Upper lobe of left lung (tissue), 6 donors: ENCODE results near the gene SPATA20. TPM values are rescaled to one million over a fixed set of nuclear protein-coding genes. Genes with fewer than 3 reads are reported as not detected.

ENCODE experiments used
- ATAC-seq, 2 donors: fragments of 200-7000 bp; cut with Tn5 transposase; one replicate each; pipeline ENCODE4 v1.9.1; 2022; ENCODE audit warnings: mild to moderate bottlenecking in 2 of 2, moderate library complexity in 2 of 2; ENCODE audit not compliant: low FRiP score in 2 of 2
- DNase-seq, 2 donors: peaks; one replicate each; pipeline ENCODE4 v3.0.0-alpha.2; 2019 to 2020
- H3K27ac ChIP-seq, 4 donors: fragments of 200-600 bp; sonication (generic); one replicate each; pipeline ENCODE4 v1.5.1; 2016 to 2019
- H3K27me3 ChIP-seq, 4 donors: fragments of 200-600 bp; sonication (generic); one replicate each; pipeline ENCODE4 v1.5.1; 2017 to 2019
- H3K36me3 ChIP-seq, 4 donors: fragments of 200-600 bp; sonication (generic); one replicate each; pipeline ENCODE4 v1.5.1; 2016 to 2019
- H3K4me1 ChIP-seq, 4 donors: fragments of 200-600 bp; sonication (generic); one replicate each; pipeline ENCODE4 v1.5.1; 2018 to 2019
- H3K4me3 ChIP-seq, 4 donors: fragments of 200-600 bp; sonication (generic); one replicate each; pipeline ENCODE4 v1.5.1; 2017 to 2019; ENCODE audit warnings: mild to moderate bottlenecking in 2 of 4, moderate library complexity in 1 of 4
- H3K9me3 ChIP-seq, 4 donors: fragments of 200-600 bp; sonication (generic); one replicate each; pipeline ENCODE4 v1.5.1; 2018 to 2019
- CTCF ChIP-seq, 6 experiments: fragments of 450-650 bp in 4 of 6; fragments of 200-600 bp in 2 of 6; sonication (generic) in 2 of 6; IDR thresholded peaks; one replicate each; pipeline ENCODE4 v1.5.1; 2016 to 2019; ENCODE audit warnings: antibody characterized with exemption in 6 of 6
- EP300 ChIP-seq, 4 donors: sonication (generic); formaldehyde crosslinking; IDR thresholded peaks; one replicate each; pipeline ENCODE4 v1.5.1; 2017; ENCODE audit warnings: antibody characterized with exemption in 4 of 4, control low read depth in 2 of 4
- POLR2A ChIP-seq, 4 donors: fragments of 450-650 bp; IDR thresholded peaks; one replicate each; pipeline ENCODE4 v1.5.1; 2016 to 2017; ENCODE audit warnings: antibody characterized with exemption in 4 of 4, mild to moderate bottlenecking in 2 of 4
- POLR2AphosphoS5 ChIP-seq, 2 donors: sonication (generic); formaldehyde crosslinking; IDR thresholded peaks; one replicate each; pipeline ENCODE4 v1.5.1; 2017; ENCODE audit warnings: antibody characterized with exemption in 2 of 2
- WGBS, 2 donors: methylation state at CpG; one replicate each; pipeline ENCODE4 v1.1.5; 2017 to 2018; 5-methylcytosine and 5-hydroxymethylcytosine counted together
- total RNA-seq, 6 donors: library from RNA; depleted of rRNA in 4 of 6; stranded (reverse); fragments of >200 nt in 4 of 6; gene quantifications; one replicate each; pipeline versions ENCODE4 v1.1.0 to v1.2.1, GENCODE V29; 2016 to 2021
- donor health status: DM: no; HTN: no; CAD: no; lungs with moderate emphysema.
- donor health status: DM: no; HTN: yes; CAD: no; lungs with severe emphysema.

The SPATA20 gene
- total RNA-seq, 6 donors from 2014 or later = 32.9 to 111 (median 46.4) TPM

- H3K27me3 ChIP-seq = no peaks in the 10 kb centered on the region
- WGBS, 2 donors = 86 to 87% methylated on average over 10 of the region's 10 CpGs
- ATAC-seq (no peak), DNase-seq (no peak)
- H3K4me1 ChIP-seq = no peaks in the 10 kb centered on the region
- no peak overlapping the region for H3K27ac ChIP-seq
- H3K4me3 ChIP-seq = no peak overlapping the region
- H3K36me3 ChIP-seq = no peaks in the 10 kb centered on the region
- no peaks in the 10 kb centered on the region for H3K9me3 ChIP-seq
- TF ChIP-seq POLR2A (IDR thresholded peaks at IDR 0.05) (no peak), EP300 (IDR thresholded peaks at IDR 0.05) (no peak)
These were observed 24.2 kb upstream of the SPATA20 start for GRCh38 chr17:50522766-50523165.

DNA sequence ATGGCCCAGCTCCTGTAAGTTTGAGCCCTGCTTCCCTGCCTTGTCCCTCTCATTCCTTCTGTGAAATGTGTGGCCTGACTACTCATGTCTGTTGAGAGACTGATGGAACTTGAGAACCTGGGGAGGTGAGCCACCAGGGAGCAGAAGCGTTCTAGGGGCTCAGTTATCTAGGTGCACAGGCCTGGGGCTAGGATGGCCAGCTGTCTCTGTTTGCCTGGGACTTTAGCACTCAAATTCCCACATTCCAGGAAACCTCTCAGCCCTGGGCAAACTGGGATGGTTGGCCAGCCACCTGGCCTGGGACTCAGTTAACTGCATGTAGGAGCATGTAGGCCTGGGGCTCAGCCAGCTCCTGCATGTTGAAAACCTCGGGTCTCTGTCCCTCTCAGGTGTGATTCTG lies 23.8 kb upstream of the SPATA20 start:
- DNase-seq (no peak), ATAC-seq (no peak)
- 83 to 97% methylated on average over 1 to 2 of the region's 2 CpGs for WGBS, 2 donors
- H3K4me3 ChIP-seq = no peak overlapping the region
- no peaks in the 10 kb centered on the region for H3K36me3 ChIP-seq
- no peak overlapping the region for H3K27ac ChIP-seq
- no peaks in the 10 kb centered on the region for H3K4me1 ChIP-seq
- no peaks in the 10 kb centered on the region for H3K9me3 ChIP-seq
- no peaks in the 10 kb centered on the region for H3K27me3 ChIP-seq
- TF ChIP-seq POLR2AphosphoS5 (IDR thresholded peaks at IDR 0.05) = no peak
- no peak for TF ChIP-seq EP300 (IDR thresholded peaks at IDR 0.05)
- TF ChIP-seq CTCF (IDR thresholded peaks at IDR 0.05) = no peak
- no peak for TF ChIP-seq POLR2A (IDR thresholded peaks at IDR 0.05)

GRCh38 chr17:50524838-50525237 lies 22.1 kb upstream of the SPATA20 start:
- DNase-seq (peak in 1 of 2 donors; percentile 72), ATAC-seq (no peak)
- H3K27ac ChIP-seq = no peak overlapping the region
- TF ChIP-seq CTCF (IDR thresholded peaks at IDR 0.05) (no peak), EP300 (IDR thresholded peaks at IDR 0.05) (no peak), POLR2AphosphoS5 (IDR thresholded peaks at IDR 0.05) (no peak), POLR2A (IDR thresholded peaks at IDR 0.05) (no peak)
- no peaks in the 10 kb centered on the region for H3K9me3 ChIP-seq
- 87 to 89% methylated on average over 8 to 18 of the region's 18 CpGs for WGBS, 2 donors
- no peaks in the 10 kb centered on the region for H3K36me3 ChIP-seq
- no peaks in the 10 kb centered on the region for H3K27me3 ChIP-seq
- no peak overlapping the region for H3K4me3 ChIP-seq
- no peaks in the 10 kb centered on the region for H3K4me1 ChIP-seq

DNA sequence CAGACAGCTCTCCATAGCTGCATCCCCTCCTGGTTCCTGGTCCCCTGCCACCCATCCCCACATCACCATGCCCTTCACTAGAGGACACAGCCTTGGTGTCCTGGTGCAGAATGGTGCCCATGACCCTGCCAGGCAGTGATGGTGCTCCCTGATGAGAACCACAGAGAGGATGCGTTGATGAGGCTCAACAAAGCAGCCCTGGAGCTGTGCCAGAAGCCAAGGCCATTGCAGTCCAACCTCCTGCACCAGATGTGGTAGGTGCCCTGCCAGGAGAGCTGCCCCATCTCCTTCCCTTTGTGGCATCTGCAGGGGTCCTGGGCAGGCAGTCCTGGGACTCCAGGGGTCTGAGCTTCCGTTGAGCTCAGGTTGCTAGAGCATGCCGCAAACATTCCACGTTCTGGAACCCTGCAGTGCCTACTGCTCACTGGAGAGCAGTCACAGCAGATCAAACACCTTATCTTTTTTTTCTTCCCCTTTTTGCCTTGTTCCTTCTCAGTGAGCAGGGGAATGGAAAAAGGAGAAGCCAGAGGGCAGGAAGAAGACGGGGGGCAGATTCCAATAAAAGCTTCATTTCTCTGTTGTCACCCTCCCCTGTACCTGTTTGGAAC lies 19.7 kb upstream of the SPATA20 start:
- H3K9me3 ChIP-seq = no peaks in the 10 kb centered on the region
- H3K4me3 ChIP-seq = no peak overlapping the region
- 65 to 69% methylated on average over 4 of the region's 5 CpGs for WGBS, 2 donors
- no peak overlapping the region for H3K27ac ChIP-seq
- no peak for TF ChIP-seq CTCF (IDR thresholded peaks at IDR 0.05)
- no peak for TF ChIP-seq EP300 (IDR thresholded peaks at IDR 0.05)
- peaks cover 3 to 4% (median 4%) of the 10 kb centered on the region in 4 donors for H3K4me1 ChIP-seq
- ATAC-seq = no peak
- H3K27me3 ChIP-seq = peaks cover 0 to 2% (median 0%) of the 10 kb centered on the region in 4 donors
- no peaks in the 10 kb centered on the region for H3K36me3 ChIP-seq
- no peak for DNase-seq

DNA sequence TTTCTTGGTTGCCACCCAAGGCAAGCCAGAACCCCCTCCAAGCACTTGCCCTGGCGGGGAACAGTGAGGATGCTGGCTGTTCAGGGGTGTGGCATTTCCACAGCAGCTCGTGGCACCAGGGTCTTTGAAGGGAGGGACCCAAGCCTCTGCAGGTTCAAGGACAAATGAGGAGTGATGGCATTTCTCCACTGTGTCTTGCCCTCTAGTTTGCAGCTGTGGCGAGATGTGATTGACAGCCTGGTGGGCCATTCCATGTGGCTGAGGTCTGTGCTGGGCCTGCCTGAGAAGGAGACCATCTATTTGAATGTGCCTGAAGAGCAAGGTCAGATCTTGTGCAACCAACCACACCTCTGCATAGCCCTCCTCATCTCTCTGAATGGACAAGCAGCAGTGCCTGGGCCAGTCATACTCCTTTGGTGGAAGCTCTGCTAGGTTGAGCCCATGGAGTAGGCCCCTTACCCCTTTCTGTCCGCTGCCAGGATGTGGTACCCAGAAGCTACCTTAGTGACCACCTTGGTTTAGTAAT lies 19.0 kb upstream of the SPATA20 start:
- H3K36me3 ChIP-seq = no peaks in the 10 kb centered on the region
- no peak overlapping the region for H3K27ac ChIP-seq
- TF ChIP-seq EP300 (IDR thresholded peaks at IDR 0.05) (no peak), POLR2AphosphoS5 (IDR thresholded peaks at IDR 0.05) (no peak), CTCF (IDR thresholded peaks at IDR 0.05) (no peak), POLR2A (IDR thresholded peaks at IDR 0.05) (no peak)
- H3K4me3 ChIP-seq = no peak overlapping the region
- peaks cover 0 to 10% (median 3%) of the 10 kb centered on the region in 4 donors for H3K27me3 ChIP-seq
- no peaks in the 10 kb centered on the region for H3K9me3 ChIP-seq
- H3K4me1 ChIP-seq = peaks cover 7 to 12% (median 10%) of the 10 kb centered on the region in 4 donors
- no peak for DNase-seq
- 42 to 70% methylated on average over 2 to 4 of the region's 4 CpGs for WGBS, 2 donors
- ATAC-seq = no peak
